Skin of body (tissue), 2 donors: Measurements from ENCODE around the gene PAPSS1. TPM values are rescaled to one million over a fixed set of nuclear protein-coding genes. Genes with fewer than 3 reads are reported as not detected.

ENCODE experiments used
- DNase-seq: peaks from one replicate; lab custom pipeline; 2025; lab: John Stamatoyannopoulos, UW
- total RNA-seq: library from RNA; depleted of rRNA; stranded (reverse); fragments of >200 nt; gene quantifications from one replicate; pipeline ENCODE4 v1.2.3, GENCODE V29; 2014

Gene PAPSS1
- total RNA-seq, 1 donor from 2014 or later = 54.4 TPM

- DNase-seq = no peak
These were observed 90.7 kb downstream of the PAPSS1 start for GRCh38 chr4:107629318-107629717.

GRCh38 chr4:107625391-107625902, 94.6 kb downstream of the PAPSS1 start:
- DNase-seq = no peak

DNA sequence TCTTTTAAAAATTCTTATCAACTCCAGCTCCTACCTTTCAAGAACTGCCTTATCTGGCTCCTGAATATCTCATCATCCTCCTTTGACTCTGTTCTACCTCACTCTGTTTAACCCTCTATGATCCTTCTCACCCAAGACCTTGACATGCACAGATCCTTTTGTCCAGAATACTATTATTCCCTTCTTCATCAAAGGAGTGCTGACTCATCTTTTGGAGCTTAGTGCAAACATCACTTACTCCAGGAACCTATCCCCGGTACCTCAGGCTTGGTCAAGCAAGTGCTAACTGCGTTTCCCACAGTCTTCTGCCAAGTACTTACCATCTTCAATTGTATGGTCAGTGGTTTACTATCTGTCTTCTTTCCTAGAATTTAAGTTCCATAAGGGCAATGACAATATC, 96.0 kb downstream of the PAPSS1 start:
- DNase-seq = no peak

GRCh38 chr4:107622006-107622405, 98.0 kb downstream of the PAPSS1 start:
- DNase-seq = no peak

- DNase-seq = no peak
These were observed 100.3 kb downstream of the PAPSS1 start for GRCh38 chr4:107619731-107620130.

DNA sequence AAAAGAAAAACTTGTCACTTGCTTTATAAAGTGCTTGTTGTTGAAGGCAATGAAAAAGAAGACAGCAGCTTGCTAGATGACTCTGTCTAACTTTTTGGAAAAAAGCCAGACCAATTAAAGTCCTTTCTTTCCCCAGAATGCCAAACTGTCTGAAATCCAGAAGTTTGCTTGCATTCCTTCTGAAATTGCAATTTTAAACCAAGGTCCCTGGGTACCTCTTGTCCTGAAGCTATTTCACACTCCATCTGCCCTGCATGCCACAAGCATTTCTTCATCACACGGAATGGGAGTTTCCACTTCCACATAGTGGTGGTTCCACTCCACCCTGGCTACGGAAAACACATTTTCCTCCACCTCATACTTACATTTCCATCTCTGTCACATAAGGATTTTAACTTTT, 101.0 kb downstream of the PAPSS1 start:
- DNase-seq = peak; percentile 29

- DNase-seq = no peak
These were observed 101.4 kb downstream of the PAPSS1 start for GRCh38 chr4:107618656-107619055.

DNA sequence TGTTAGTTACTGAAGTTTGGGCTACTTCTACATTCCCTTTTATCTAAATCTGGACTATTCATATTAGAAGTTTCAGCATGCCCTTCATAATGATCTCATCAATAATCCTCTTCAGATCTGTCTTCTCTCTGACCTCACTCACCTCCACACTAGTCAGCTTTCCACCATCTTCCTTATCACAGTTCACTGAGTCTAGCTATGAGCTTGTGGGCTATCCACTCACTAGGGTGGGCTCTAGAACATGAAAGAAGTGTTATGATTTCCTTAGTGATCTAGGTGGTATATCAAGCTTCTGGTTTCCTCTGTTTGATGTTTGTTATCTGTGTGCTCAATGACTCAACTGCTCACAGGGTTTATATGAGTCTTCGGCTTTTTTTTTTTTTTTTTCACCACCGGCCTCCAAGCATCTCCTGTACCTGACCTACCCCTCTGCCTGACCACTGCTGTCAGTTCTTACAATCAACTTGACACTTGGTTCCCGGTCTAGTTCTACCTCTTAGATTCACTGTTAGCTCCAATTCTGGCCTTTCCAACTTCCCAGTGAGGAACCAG, 103.1 kb downstream of the PAPSS1 start:
- no peak for DNase-seq

DNA sequence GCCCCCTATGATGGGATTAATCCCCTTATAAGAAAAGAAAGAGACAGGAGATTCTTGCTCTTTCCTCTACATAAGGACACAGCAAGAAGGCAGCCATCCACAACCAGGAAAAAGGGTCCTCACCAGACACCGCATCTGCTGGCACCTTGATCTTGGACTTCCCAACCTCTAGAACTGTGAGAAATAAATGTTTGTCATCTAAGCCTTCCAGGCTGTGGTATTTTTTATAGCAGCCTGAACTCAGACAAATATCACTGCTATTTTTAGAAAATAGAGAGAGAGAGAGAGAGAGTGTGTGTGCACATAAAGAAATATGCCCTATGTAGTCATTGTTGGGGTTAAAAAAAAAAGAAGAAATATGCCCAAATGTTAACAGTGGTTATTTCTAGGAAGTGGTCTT, 104.2 kb downstream of the PAPSS1 start:
- no peak for DNase-seq

- DNase-seq = no peak
These were observed 116.6 kb downstream of the PAPSS1 start for GRCh38 chr4:107603430-107603829.

DNA sequence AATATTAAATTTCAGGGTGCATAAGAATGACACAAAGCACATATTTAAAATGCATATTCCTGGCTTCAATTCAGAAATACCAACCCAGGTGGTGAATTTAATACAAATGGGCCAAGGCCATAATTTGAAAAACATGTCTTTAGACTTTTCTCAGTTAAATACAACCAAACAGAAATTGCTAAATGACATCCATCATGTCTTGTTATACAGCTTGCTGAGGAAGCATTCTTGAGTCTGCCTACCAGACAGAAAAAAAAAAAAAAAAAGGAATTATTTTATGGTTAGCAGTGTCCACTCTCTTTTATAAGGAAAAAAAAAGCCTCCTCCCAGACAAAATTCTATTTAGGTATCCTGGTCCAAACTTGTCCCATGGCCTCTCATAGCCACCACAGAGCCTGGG, 119.1 kb downstream of the PAPSS1 start:
- DNase-seq = no peak

GRCh38 chr4:107600436-107600835, 119.6 kb downstream of the PAPSS1 start:
- DNase-seq = peak; percentile 43

DNA sequence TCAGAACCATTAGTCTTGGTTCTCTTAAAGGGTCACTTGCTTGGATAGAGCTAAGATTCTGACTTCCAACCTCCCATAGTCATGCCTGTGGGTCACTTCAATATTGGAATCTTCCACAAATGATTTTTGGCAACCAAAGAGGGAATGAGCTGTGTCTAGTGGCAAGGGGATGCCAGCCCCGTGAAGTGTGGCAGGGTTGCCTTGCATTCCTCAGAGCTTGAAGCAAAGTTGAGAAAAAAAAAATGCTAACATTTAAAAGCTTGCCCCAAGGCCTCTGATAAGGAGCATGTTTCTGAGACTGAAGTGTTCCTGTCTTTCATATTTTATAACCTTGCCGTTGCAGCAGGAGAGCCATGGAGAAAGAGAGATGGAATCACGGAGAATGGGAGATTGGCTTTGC, 120.2 kb downstream of the PAPSS1 start:
- no peak for DNase-seq

DNA sequence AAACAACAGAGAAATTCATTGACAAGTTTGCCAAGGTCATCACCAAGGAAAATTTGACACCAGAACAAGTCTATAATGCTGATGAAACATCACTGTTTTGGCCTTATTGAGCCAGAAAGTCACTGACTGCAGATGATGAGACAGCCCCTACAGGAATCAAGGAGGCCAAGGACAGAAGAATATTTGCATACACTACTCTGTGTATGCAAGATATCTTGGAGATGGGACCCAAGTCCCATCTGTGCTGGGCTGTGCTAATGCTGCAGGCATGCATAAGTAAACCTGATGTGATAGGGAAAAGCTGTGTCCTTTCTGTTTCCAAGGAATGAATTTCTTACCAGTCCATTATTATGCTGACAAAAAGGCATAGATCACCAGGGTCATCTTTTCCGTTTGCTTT, 126.8 kb downstream of the PAPSS1 start:
- DNase-seq = no peak

DNA sequence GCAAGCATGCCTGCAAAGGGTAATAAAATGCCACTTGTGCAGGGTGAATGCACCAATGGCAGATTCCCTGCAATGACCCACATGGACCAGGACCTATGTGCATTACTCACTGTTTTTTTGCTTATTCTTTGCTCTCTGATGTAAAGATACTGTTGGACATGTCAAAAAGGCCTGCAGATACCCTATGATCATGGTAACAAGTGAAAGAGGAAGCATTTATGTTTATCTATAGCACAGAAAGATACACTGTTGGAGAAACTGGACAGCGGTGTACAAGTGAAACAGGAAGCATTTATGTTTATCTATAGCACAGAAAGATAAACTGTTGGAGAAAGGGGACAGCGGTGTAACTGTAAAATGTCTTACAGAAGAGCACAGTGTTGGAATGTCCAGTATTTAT, 127.5 kb downstream of the PAPSS1 start:
- DNase-seq = no peak

GRCh38 chr4:107589269-107589668, 130.8 kb downstream of the PAPSS1 start:
- no peak for DNase-seq

DNA sequence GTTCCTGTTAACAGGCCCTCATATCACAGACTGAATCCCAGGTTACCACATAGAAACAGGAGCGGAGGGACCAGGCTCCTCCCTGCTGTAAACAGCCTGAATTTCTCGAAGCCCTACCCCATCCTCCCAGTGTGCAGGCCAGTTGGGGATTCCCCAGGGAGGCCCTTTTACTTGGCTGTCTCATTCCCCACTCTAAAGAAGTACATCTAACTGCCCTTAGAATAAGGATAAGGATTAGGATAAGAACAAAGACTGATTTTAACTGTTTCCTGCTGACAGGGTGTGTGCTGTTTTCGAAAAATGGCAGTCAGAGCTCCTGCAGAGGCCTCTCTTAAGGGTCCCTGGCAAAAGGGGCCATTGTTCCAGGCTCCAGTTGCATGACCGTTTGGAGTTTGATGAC, 133.7 kb downstream of the PAPSS1 start:
- DNase-seq = no peak

- no peak for DNase-seq
These were observed 140.9 kb downstream of the PAPSS1 start for GRCh38 chr4:107579099-107579498.

GRCh38 chr4:107578321-107578720, 141.7 kb downstream of the PAPSS1 start:
- DNase-seq = no peak

DNA sequence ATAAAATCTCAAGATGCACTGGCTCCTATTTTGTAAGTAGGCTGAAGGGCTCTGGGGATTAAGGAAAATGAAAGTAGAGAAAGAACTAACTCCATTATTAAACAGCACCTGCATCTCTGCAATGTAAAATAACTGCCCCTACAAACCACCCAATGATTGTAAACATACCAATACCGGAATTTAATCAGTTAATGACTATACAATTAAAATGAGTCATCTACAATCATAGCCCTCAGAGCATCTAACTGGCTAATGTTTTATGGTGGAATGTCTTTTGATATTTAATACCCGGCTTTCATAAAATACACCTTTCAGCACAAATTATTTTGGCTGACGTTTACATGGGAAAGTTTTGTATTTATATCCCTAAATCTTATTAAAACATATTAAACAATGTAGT, 142.3 kb downstream of the PAPSS1 start:
- no peak for DNase-seq

- DNase-seq = no peak
These were observed 144.8 kb downstream of the PAPSS1 start for GRCh38 chr4:107575243-107575642.

DNA sequence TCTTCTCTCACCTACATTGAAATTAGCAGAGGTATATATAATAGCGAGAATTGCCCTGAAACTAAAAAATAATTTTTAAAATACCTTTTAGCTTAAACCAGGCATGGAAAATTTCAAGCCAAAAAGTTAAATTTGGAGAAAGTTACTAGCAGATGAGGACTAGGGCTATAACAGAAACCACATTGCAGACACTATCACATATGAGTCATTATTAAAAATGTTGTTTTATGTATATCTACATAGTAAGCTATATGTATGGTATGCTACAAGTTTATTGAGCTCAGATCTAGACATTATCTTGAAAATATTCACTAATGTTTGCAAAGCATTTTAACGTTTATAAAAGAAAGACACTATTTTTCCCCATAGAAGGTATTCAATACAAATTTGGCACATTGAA, 147.8 kb downstream of the PAPSS1 start:
- DNase-seq = no peak

GRCh38 chr4:107570952-107571351, 149.1 kb downstream of the PAPSS1 start:
- no peak for DNase-seq

GRCh38 chr4:107564326-107564725, 155.7 kb downstream of the PAPSS1 start:
- DNase-seq = no peak
